HCT116 (cell line): ENCODE measurements around the gene SUFU.

Experiments used
- CEBPB ChIP-seq: IDR thresholded peaks from 2 replicates; pipeline ENCODE4 v1.6.1; 2012; ENCODE audit warnings: low read depth
- CTCF ChIP-seq, 3 experiments: fragments of 200-600 bp in 1 of 3; sonication (generic) in 1 of 3; IDR thresholded peaks in 2 of 3; conservative IDR thresholded peaks in 1 of 3; 2 replicates each; pipeline ENCODE4 v1.5.1; 2012 to 2017; ENCODE audit warnings: low read depth in 2 of 3, low read length in 2 of 3, antibody characterized with exemption in 1 of 3, borderline replicate concordance in 1 of 3, control low read depth in 1 of 3, mild to moderate bottlenecking in 1 of 3, mixed read lengths in 1 of 3, mixed run types in 1 of 3, moderate library complexity in 1 of 3; ENCODE audit not compliant: insufficient read depth in 1 of 3
- EGR1 ChIP-seq: IDR thresholded peaks from 2 replicates; pipeline ENCODE4 v1.6.1; 2012; ENCODE audit warnings: low read depth
- EZH2 ChIP-seq: fragments of 200-600 bp; sonication (generic); IDR thresholded peaks from 2 replicates; pipeline ENCODE4 v1.6.1; 2017; ENCODE audit warnings: antibody characterized with exemption, mixed run types
- MAX ChIP-seq: IDR thresholded peaks from 2 replicates; pipeline ENCODE4 v1.6.1; 2012
- POLR2A ChIP-seq: IDR thresholded peaks from 2 replicates; pipeline ENCODE4 v1.7.0; 2011; ENCODE audit warnings: borderline replicate concordance; ENCODE audit not compliant: insufficient read depth, insufficient read length; ENCODE audit errors: extremely low read depth
- POLR2AphosphoS5 ChIP-seq: IDR thresholded peaks from 2 replicates; pipeline ENCODE4 v1.6.1; 2011; ENCODE audit warnings: mild to moderate bottlenecking, low read depth, low read length, moderate library complexity
- SIN3A ChIP-seq: IDR thresholded peaks from 2 replicates; pipeline ENCODE4 v1.6.1; 2012; ENCODE audit warnings: low read depth
- ZNF274 ChIP-seq: fragments of 200-500 bp; sonication (Bioruptor generic); IDR thresholded peaks from 2 replicates; pipeline ENCODE4 v1.6.1; 2014; ENCODE audit warnings: mild to moderate bottlenecking, low read depth, low read length, inconsistent platforms

- no peak for TF ChIP-seq CEBPB
- peak in 2 of 3 experiments; percentile 98 to 100; a peak in 4 of 6 replicates for TF ChIP-seq CTCF (IDR thresholded peaks at IDR 0.05 in 2 of 3, conservative IDR thresholded peaks at IDR 0.05 in 1 of 3; ENCODE audit: borderline replicate concordance in 1 of 3, insufficient read depth in 1 of 3, low read depth in 2 of 3, low read length in 2 of 3)
- no peak for TF ChIP-seq POLR2AphosphoS5
- TF ChIP-seq EZH2 = no peak
- TF ChIP-seq POLR2A = no peak
- TF ChIP-seq ZNF274 = no peak
- no peak for TF ChIP-seq SIN3A
- no peak for TF ChIP-seq MAX
- TF ChIP-seq EGR1 = no peak
These were observed 92.8 kb downstream of the SUFU start for GRCh38 chr10:102596506-102596971.
